Loucy (cell line): ENCODE data around the gene B4GALNT3.

ENCODE experiments used
- H2AFZ ChIP-seq: fragments of 200-600 bp; sonication (generic); 2 replicates; pipeline ENCODE4 v1.6.0; 2016; ENCODE audit warnings: antibody characterized with exemption, mild to moderate bottlenecking, low read length, moderate library complexity
- H3F3A ChIP-seq: fragments of 200-600 bp; 2 replicates; pipeline ENCODE4 v1.6.0; 2016; ENCODE audit warnings: antibody characterized with exemption, low read depth, mild to moderate bottlenecking
- H3K27me3 ChIP-seq: fragments of 200-600 bp; sonication (generic); 2 replicates; pipeline ENCODE4 v1.6.1; 2014; ENCODE audit warnings: low read length, mild to moderate bottlenecking; ENCODE audit not compliant: insufficient read depth, poor library complexity, severe bottlenecking
- H3K36me3 ChIP-seq: fragments of 200-600 bp; sonication (generic); 2 replicates; pipeline ENCODE4 v1.6.1; 2016; ENCODE audit warnings: low read length; ENCODE audit not compliant: insufficient read depth
- H3K4me1 ChIP-seq: fragments of 200-600 bp; sonication (generic); 2 replicates; pipeline ENCODE4 v1.5.1; 2014; ENCODE audit warnings: low read length, mild to moderate bottlenecking; ENCODE audit not compliant: insufficient read depth, poor library complexity, severe bottlenecking
- H3K4me2 ChIP-seq: fragments of 200-600 bp; sonication (generic); 2 replicates; pipeline ENCODE4 v1.6.0; 2014; ENCODE audit warnings: antibody characterized with exemption, low read length, low read depth, mild to moderate bottlenecking; ENCODE audit not compliant: poor library complexity, severe bottlenecking
- H3K4me3 ChIP-seq: fragments of 200-600 bp; sonication (generic); 2 replicates; pipeline ENCODE4 v1.5.1; 2014; ENCODE audit warnings: low read length, mild to moderate bottlenecking, mixed read lengths; ENCODE audit not compliant: poor library complexity, severe bottlenecking
- H3K79me2 ChIP-seq: fragments of 200-600 bp; sonication (generic); 2 replicates; pipeline ENCODE4 v1.6.1; 2014; ENCODE audit warnings: low read length; ENCODE audit not compliant: insufficient read depth
- H3K9ac ChIP-seq: fragments of 200-600 bp; sonication (generic); 2 replicates; pipeline ENCODE4 v1.6.0; 2014; ENCODE audit warnings: mild to moderate bottlenecking, low read depth, low read length, moderate library complexity; ENCODE audit not compliant: poor library complexity, severe bottlenecking
- H3K9me2 ChIP-seq: fragments of 200-600 bp; sonication (generic); replicated peaks from 2 replicates; pipeline ENCODE4 v1.6.1; 2016; ENCODE audit warnings: low read depth, low read length, mixed read lengths
- H3K9me3 ChIP-seq: fragments of 200-600 bp; sonication (generic); 2 replicates; pipeline ENCODE4 v1.6.1; 2014; ENCODE audit warnings: mild to moderate bottlenecking, antibody characterized with exemption, low read length, low read depth; ENCODE audit not compliant: insufficient read depth
- H4K20me1 ChIP-seq: fragments of 200-600 bp; sonication (generic); 2 replicates; pipeline ENCODE4 v1.6.0; 2014; ENCODE audit warnings: antibody characterized with exemption, low read length, mild to moderate bottlenecking; ENCODE audit not compliant: insufficient read depth, poor library complexity, severe bottlenecking
- EZH2phosphoT487 ChIP-seq: fragments of 200-600 bp; IDR thresholded peaks from 2 replicates; pipeline ENCODE4 v1.6.1; 2018; ENCODE audit warnings: antibody characterized with exemption, mild to moderate bottlenecking, moderate library complexity, borderline replicate concordance
- TF ChIP-seq, protein P1 (sequence below): fragments of 200-600 bp; sonication (generic); conservative IDR thresholded peaks from 2 replicates; pipeline ENCODE4 v1.5.1; 2014; ENCODE audit warnings: mild to moderate bottlenecking, antibody characterized with exemption, low read length

Gene B4GALNT3

DNA sequence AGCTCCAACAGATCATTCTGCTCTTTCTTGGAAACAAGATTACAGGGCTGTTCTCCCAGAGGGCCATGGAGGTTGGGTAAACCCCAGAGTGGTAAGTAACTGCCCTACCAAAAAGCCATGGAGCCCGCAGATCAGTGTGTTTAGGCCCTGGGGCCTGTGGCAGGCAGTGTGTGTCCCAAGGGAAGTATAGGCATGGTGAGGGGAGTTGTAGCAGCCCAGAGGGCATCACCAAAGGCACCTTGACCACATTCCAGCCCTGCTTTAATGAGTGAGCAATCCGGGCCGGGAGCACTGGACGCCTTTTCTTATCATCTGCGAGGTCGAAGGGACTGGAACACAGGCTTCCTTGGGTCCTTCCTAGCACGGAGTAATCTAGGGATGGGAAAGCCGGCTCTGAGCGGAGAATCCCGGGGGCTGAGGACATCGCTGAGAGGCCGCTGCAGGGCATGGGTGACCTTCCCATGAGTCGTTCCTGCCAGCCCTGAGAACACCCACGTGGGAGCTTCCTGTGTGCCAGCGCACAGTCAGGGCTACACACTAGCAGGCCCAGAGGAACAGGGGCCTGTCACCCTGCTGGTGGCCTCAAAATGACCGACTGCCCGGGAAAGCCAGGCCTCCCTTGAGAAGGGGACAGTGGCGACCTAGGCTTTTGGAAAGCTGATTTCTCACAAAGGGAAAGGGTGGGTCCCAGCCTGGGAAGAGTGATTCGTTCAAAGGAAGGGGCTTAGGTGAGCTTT, 112.2 kb downstream of the B4GALNT3 start:
- Histone ChIP-seq H3K4me3 (no peak overlapping the region), H3K79me2 (peaks cover 14% of the 10 kb centered on the region; the same call in 1 of the 2 replicates), H3K9me3 (no peaks in the 10 kb centered on the region), H2AFZ (no peak overlapping the region), H3K4me2 (no peak overlapping the region), H3K36me3 (no peaks in the 10 kb centered on the region), H3F3A (peaks cover 3% of the 10 kb centered on the region; the same call in 1 of the 2 replicates), H3K9ac (no peak overlapping the region), H3K9me2 (no peaks in the 10 kb centered on the region), H3K27me3 (no peaks in the 10 kb centered on the region), H3K4me1 (peaks cover 47% of the 10 kb centered on the region), H4K20me1 (no peaks in the 10 kb centered on the region)
- TF ChIP-seq, protein P1, sequence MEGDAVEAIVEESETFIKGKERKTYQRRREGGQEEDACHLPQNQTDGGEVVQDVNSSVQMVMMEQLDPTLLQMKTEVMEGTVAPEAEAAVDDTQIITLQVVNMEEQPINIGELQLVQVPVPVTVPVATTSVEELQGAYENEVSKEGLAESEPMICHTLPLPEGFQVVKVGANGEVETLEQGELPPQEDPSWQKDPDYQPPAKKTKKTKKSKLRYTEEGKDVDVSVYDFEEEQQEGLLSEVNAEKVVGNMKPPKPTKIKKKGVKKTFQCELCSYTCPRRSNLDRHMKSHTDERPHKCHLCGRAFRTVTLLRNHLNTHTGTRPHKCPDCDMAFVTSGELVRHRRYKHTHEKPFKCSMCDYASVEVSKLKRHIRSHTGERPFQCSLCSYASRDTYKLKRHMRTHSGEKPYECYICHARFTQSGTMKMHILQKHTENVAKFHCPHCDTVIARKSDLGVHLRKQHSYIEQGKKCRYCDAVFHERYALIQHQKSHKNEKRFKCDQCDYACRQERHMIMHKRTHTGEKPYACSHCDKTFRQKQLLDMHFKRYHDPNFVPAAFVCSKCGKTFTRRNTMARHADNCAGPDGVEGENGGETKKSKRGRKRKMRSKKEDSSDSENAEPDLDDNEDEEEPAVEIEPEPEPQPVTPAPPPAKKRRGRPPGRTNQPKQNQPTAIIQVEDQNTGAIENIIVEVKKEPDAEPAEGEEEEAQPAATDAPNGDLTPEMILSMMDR = no peak
- TF ChIP-seq EZH2phosphoT487 = no peak

DNA sequence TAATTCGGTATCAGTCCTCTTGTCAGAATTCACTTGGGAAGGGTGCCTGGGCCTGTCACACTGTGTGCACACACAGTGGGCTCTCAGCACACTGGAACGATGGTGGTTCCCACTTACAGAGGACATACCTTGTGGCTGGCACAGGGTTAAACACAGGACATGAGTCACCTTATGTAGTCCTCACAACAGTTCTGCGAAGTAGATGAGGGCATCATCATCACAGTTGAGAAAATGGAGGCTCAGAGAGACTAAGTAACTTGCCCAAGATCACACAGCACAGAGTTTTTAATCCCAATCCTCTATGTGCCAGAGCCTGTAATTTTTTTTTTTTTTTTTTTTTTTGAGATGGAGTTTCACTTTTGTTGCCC, 112.8 kb downstream of the B4GALNT3 start:
- Histone ChIP-seq H3K4me1 (peaks cover 49% of the 10 kb centered on the region), H3K36me3 (no peaks in the 10 kb centered on the region), H3K79me2 (peaks cover 14% of the 10 kb centered on the region; the same call in 1 of the 2 replicates), H3K9me2 (no peaks in the 10 kb centered on the region), H3F3A (peaks cover 3% of the 10 kb centered on the region; the same call in 1 of the 2 replicates), H3K9me3 (no peaks in the 10 kb centered on the region), H4K20me1 (no peaks in the 10 kb centered on the region), H3K27me3 (no peaks in the 10 kb centered on the region), H3K4me3 (no peak overlapping the region), H3K4me2 (no peak overlapping the region), H2AFZ (no peak overlapping the region), H3K9ac (no peak overlapping the region)
- no peak for TF ChIP-seq EZH2phosphoT487
- TF ChIP-seq, protein P1 = no peak

DNA sequence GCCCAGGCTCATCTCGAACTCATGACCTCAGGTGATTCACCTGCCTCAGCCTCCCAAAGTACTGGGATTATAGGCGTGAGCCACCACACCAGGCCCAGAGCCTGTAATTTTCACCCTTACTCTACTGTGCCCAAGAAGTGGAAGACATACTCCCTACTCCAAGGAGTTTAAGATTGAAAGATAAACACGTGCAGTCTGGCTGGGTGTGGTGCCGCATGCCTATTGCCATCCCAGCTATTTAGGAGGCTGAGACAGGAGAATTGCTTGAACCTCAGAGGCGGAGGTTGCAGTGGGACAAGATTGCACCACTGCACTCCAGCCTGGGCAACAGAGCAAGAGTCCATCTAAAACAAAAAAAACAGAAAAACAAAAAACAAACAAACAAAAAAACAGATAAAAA, 113.5 kb downstream of the B4GALNT3 start:
- Histone ChIP-seq H3K4me3 (no peak overlapping the region), H3K4me2 (no peak overlapping the region), H3K9ac (no peak overlapping the region), H3K79me2 (peaks cover 14% of the 10 kb centered on the region; the same call in 1 of the 2 replicates), H3K9me2 (no peaks in the 10 kb centered on the region), H3K4me1 (peaks cover 47% of the 10 kb centered on the region), H3K9me3 (no peaks in the 10 kb centered on the region), H3K27me3 (no peaks in the 10 kb centered on the region), H3F3A (peaks cover 3% of the 10 kb centered on the region; the same call in 1 of the 2 replicates), H3K36me3 (no peaks in the 10 kb centered on the region), H4K20me1 (no peaks in the 10 kb centered on the region), H2AFZ (no peak overlapping the region)
- no peak for TF ChIP-seq EZH2phosphoT487
- TF ChIP-seq, protein P1 = no peak
